ENCODE measurements around the gene LHFPL5.

LHFPL5 gene

GRCh38 chr6:35794536-35795452, 10.4 kb upstream of the LHFPL5 start:
- no peak for DNase-seq (ENCODE audit: low spot score)

GRCh38 chr6:35795453-35796071, 9.6 kb upstream of the LHFPL5 start:
- DNase-seq (ENCODE audit: low spot score) = no peak

- no peak for DNase-seq (ENCODE audit: low spot score)
These were observed 8.9 kb upstream of the LHFPL5 start for GRCh38 chr6:35796236-35796635.

- DNase-seq (ENCODE audit: low spot score) = no peak
These were observed 7.2 kb upstream of the LHFPL5 start for GRCh38 chr6:35797837-35798526.

- DNase-seq (ENCODE audit: low spot score) = no peak
These were observed 6.4 kb upstream of the LHFPL5 start for GRCh38 chr6:35798706-35799105.

- no peak for DNase-seq (ENCODE audit: low spot score)
These were observed 4.0 kb upstream of the LHFPL5 start for GRCh38 chr6:35801148-35801547.

GRCh38 chr6:35808688-35809087, 3.5 kb downstream of the LHFPL5 start:
- DNase-seq (ENCODE audit: low spot score) = no peak

- no peak for DNase-seq (ENCODE audit: low spot score)
These were observed 4.7 kb downstream of the LHFPL5 start for GRCh38 chr6:35809809-35810208.

GRCh38 chr6:35810971-35811698, 6.0 kb downstream of the LHFPL5 start:
- no peak for DNase-seq (ENCODE audit: low spot score)

GRCh38 chr6:35811699-35811995, 6.5 kb downstream of the LHFPL5 start:
- DNase-seq (ENCODE audit: low spot score) = no peak

- DNase-seq (ENCODE audit: low spot score) = no peak
These were observed 12.4 kb downstream of the LHFPL5 start for GRCh38 chr6:35817515-35817914.

GRCh38 chr6:35823601-35824000, 18.4 kb downstream of the LHFPL5 start:
- no peak for DNase-seq (ENCODE audit: low spot score)

GRCh38 chr6:35824552-35825192, 19.5 kb downstream of the LHFPL5 start:
- DNase-seq (ENCODE audit: low spot score) = no peak

GRCh38 chr6:35829306-35829705, 24.2 kb downstream of the LHFPL5 start:
- DNase-seq (ENCODE audit: low spot score) = no peak

GRCh38 chr6:35831257-35832007, 26.3 kb downstream of the LHFPL5 start:
- no peak for DNase-seq (ENCODE audit: low spot score)

- DNase-seq (ENCODE audit: low spot score) = no peak
These were observed 28.4 kb downstream of the LHFPL5 start for GRCh38 chr6:35833536-35833935.

GRCh38 chr6:35839019-35839418, 33.9 kb downstream of the LHFPL5 start:
- no peak for DNase-seq (ENCODE audit: low spot score)

- DNase-seq (ENCODE audit: low spot score) = no peak
These were observed 37.2 kb downstream of the LHFPL5 start for GRCh38 chr6:35842381-35842780.

GRCh38 chr6:35844290-35844689, 39.1 kb downstream of the LHFPL5 start:
- DNase-seq (ENCODE audit: low spot score) = no peak

GRCh38 chr6:35850208-35850607, 45.1 kb downstream of the LHFPL5 start:
- no peak for DNase-seq (ENCODE audit: low spot score)

- no peak for DNase-seq (ENCODE audit: low spot score)
These were observed 47.8 kb downstream of the LHFPL5 start for GRCh38 chr6:35852994-35853393.
